Measurements from ENCODE around the gene ATG16L2. TPM values are rescaled to one million over a fixed set of nuclear protein-coding genes. Genes with fewer than 3 reads are reported as not detected.

The ATG16L2 gene
- total and polyA plus RNA-seq, 10 of the 15 experiments (the other 5 are each of a cell fraction or from before 2014, with no cell fraction given), result 1.9 to 67.7 (median 30.4) TPM

DNA sequence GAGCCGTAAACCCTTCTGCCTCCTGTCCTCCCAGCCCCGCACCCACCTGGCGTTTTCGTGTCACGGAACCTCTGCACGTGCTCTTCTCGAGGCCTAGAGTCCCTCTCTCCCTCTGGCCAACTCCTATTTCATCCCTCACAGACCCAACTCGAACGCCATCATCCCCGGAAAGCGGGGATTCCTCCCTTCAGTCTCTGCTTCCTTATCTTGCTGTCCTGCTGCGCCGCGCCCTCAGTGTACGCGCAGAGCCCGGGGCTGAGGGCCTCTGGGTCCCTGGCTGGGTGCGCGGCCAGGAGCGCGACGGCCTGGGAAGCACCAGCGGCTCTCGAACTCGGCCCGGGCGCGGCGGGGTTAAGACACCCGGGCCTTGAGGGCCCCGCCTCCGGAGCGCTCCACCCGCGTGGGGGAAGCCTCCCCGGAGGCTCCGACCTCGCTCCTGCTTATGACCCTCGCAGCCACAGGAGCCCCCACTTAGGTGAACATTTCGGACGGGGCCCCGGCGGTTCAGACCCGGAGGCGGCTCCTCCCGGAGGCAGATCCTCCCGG lies 398 bp upstream of the ATG16L2 start (continued):
- TF ChIP-seq, protein P1, sequence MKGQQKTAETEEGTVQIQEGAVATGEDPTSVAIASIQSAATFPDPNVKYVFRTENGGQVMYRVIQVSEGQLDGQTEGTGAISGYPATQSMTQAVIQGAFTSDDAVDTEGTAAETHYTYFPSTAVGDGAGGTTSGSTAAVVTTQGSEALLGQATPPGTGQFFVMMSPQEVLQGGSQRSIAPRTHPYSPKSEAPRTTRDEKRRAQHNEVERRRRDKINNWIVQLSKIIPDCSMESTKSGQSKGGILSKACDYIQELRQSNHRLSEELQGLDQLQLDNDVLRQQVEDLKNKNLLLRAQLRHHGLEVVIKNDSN (IDR thresholded peaks at IDR 0.05; ENCODE audit: borderline replicate concordance, extremely low read length, insufficient read depth, low read depth, low read length), result no peak
- no peak for TF ChIP-seq SRF (IDR thresholded peaks at IDR 0.05; ENCODE audit: low read depth in 2 of 2, low read length in 2 of 2)
- no peak for TF ChIP-seq FOS (IDR thresholded peaks at IDR 0.05; ENCODE audit: borderline replicate concordance, extremely low read depth, insufficient read length)
- no peak for TF ChIP-seq WRNIP1 (IDR thresholded peaks at IDR 0.05; ENCODE audit: borderline replicate concordance, low read depth, low read length)
- peak; percentile 51 for TF ChIP-seq HCFC1 (IDR thresholded peaks at IDR 0.05; ENCODE audit: low read length)
- no peak for TF ChIP-seq CREB1 (IDR thresholded peaks at IDR 0.05; ENCODE audit: low read depth)
- 0 out of 2 replicates have a peak, but pooled peaks have one; percentile 37 for TF ChIP-seq NFXL1 (IDR thresholded peaks at IDR 0.05; ENCODE audit: borderline replicate concordance)
- TF ChIP-seq, protein P2, sequence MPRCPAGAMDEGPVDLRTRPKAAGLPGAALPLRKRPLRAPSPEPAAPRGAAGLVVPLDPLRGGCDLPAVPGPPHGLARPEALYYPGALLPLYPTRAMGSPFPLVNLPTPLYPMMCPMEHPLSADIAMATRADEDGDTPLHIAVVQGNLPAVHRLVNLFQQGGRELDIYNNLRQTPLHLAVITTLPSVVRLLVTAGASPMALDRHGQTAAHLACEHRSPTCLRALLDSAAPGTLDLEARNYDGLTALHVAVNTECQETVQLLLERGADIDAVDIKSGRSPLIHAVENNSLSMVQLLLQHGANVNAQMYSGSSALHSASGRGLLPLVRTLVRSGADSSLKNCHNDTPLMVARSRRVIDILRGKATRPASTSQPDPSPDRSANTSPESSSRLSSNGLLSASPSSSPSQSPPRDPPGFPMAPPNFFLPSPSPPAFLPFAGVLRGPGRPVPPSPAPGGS (IDR thresholded peaks at IDR 0.05; ENCODE audit: borderline replicate concordance, insufficient read depth, low read depth, low read length, poor library complexity, severe bottlenecking), result no peak
- no peak for TF ChIP-seq CBX5 (IDR thresholded peaks at IDR 0.05; ENCODE audit: low read depth)
- TF ChIP-seq HDAC6 (IDR thresholded peaks at IDR 0.05; ENCODE audit: unreplicated experiment), result peak; percentile 81
- TF ChIP-seq NR2C1 (IDR thresholded peaks at IDR 0.05), result no peak
- TF ChIP-seq ZNF274 (IDR thresholded peaks at IDR 0.05; ENCODE audit: insufficient read depth, insufficient read length), result no peak
- TF ChIP-seq ZNF622 (IDR thresholded peaks at IDR 0.05), result no peak
- no peak for TF ChIP-seq NFYB (IDR thresholded peaks at IDR 0.05; ENCODE audit: insufficient read depth, low read depth, low read length)
- no peak; the same call in 1 of the 2 replicates for TF ChIP-seq SREBF2 (IDR thresholded peaks at IDR 0.05; ENCODE audit: low read length)
- TF ChIP-seq IRF4 (IDR thresholded peaks at IDR 0.05; ENCODE audit: low read depth, low read length), result no peak
- no peak for TF ChIP-seq HDGF (IDR thresholded peaks at IDR 0.05)
- TF ChIP-seq CEBPB (IDR thresholded peaks at IDR 0.05; ENCODE audit: borderline replicate concordance in 1 of 2, low read depth in 2 of 2, low read length in 2 of 2), result no peak
- TF ChIP-seq, protein P3, sequence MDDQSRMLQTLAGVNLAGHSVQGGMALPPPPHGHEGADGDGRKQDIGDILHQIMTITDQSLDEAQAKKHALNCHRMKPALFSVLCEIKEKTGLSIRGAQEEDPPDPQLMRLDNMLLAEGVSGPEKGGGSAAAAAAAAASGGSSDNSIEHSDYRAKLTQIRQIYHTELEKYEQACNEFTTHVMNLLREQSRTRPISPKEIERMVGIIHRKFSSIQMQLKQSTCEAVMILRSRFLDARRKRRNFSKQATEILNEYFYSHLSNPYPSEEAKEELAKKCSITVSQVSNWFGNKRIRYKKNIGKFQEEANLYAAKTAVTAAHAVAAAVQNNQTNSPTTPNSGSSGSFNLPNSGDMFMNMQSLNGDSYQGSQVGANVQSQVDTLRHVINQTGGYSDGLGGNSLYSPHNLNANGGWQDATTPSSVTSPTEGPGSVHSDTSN (IDR thresholded peaks at IDR 0.05; ENCODE audit: insufficient replicate concordance, low read depth, low read length), result no peak
- no peak for TF ChIP-seq BCL11A (IDR thresholded peaks at IDR 0.05; ENCODE audit: low read depth, low read length)
- no peak for TF ChIP-seq KDM1A (IDR thresholded peaks at IDR 0.05; ENCODE audit: borderline replicate concordance)
- peak; percentile 65 for TF ChIP-seq MEF2B (IDR thresholded peaks at IDR 0.05; ENCODE audit: partially characterized antibody, poor library complexity, severe bottlenecking)
- no peak for TF ChIP-seq RB1 (IDR thresholded peaks at IDR 0.05; ENCODE audit: borderline replicate concordance)
- TF ChIP-seq, protein P4, sequence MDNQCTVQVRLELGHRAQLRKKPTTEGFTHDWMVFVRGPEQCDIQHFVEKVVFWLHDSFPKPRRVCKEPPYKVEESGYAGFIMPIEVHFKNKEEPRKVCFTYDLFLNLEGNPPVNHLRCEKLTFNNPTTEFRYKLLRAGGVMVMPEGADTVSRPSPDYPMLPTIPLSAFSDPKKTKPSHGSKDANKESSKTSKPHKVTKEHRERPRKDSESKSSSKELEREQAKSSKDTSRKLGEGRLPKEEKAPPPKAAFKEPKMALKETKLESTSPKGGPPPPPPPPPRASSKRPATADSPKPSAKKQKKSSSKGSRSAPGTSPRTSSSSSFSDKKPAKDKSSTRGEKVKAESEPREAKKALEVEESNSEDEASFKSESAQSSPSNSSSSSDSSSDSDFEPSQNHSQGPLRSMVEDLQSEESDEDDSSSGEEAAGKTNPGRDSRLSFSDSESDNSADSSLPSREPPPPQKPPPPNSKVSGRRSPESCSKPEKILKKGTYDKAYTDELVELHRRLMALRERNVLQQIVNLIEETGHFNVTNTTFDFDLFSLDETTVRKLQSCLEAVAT (IDR thresholded peaks at IDR 0.05), result peak; percentile 13; the same call in 1 of the 2 replicates
- no peak for TF ChIP-seq NFYA (IDR thresholded peaks at IDR 0.05; ENCODE audit: borderline replicate concordance, low read depth, low read length)
- TF ChIP-seq, protein P5, sequence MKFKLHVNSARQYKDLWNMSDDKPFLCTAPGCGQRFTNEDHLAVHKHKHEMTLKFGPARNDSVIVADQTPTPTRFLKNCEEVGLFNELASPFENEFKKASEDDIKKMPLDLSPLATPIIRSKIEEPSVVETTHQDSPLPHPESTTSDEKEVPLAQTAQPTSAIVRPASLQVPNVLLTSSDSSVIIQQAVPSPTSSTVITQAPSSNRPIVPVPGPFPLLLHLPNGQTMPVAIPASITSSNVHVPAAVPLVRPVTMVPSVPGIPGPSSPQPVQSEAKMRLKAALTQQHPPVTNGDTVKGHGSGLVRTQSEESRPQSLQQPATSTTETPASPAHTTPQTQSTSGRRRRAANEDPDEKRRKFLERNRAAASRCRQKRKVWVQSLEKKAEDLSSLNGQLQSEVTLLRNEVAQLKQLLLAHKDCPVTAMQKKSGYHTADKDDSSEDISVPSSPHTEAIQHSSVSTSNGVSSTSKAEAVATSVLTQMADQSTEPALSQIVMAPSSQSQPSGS (IDR thresholded peaks at IDR 0.05; ENCODE audit: low read length), result no peak
